HG02981 (cell line): ENCODE results near the gene CCL26.
"Not testable (repeated sequence)": the region's sequence is repeated elsewhere in the genome, so short reads cannot be mapped to it uniquely, and the experiment has no call there.

Experiments
- ATAC-seq: cut with Tn5 transposase; IDR thresholded peaks from one replicate; pipeline ENCODE4 v1.9.1; 2021; ENCODE audit warnings: mild to moderate bottlenecking, moderate library complexity; ENCODE audit not compliant: unreplicated experiment

Gene CCL26

GRCh38 chr7:75739796-75740672 lies 32.0 kb downstream of the CCL26 start:
- no peak for ATAC-seq

- peak; percentile 93 for ATAC-seq
Observed at GRCh38 chr7:75738975-75739795, 32.8 kb downstream of the CCL26 start.

GRCh38 chr7:75738604-75738974 lies 33.4 kb downstream of the CCL26 start, which contains the start of gene HIP1:
Gene HIP1 (minus strand): TSS chr7:75738941. CDS start chr7:75738920, 21 bp downstream.
- no peak for ATAC-seq

GRCh38 chr7:75737856-75738603 lies 34.0 kb downstream of the CCL26 start:
- ATAC-seq = no peak

GRCh38 chr7:75735581-75736350 lies 36.2 kb downstream of the CCL26 start:
- no peak for ATAC-seq

- no peak for ATAC-seq
Observed at GRCh38 chr7:75734586-75735458, 37.2 kb downstream of the CCL26 start.

- ATAC-seq = no peak
Observed at GRCh38 chr7:75732764-75733630, 39.0 kb downstream of the CCL26 start.

GRCh38 chr7:75732016-75732521 lies 39.9 kb downstream of the CCL26 start:
- ATAC-seq = no peak

GRCh38 chr7:75729851-75730274 lies 42.1 kb downstream of the CCL26 start:
- ATAC-seq = no peak

- no peak for ATAC-seq
Observed at GRCh38 chr7:75727881-75728593, 44.0 kb downstream of the CCL26 start.

- ATAC-seq = not testable (repeated sequence)
Observed at GRCh38 chr7:75727351-75727750, 44.7 kb downstream of the CCL26 start.

GRCh38 chr7:75725306-75725705 lies 46.7 kb downstream of the CCL26 start:
- ATAC-seq = no peak

- no peak for ATAC-seq
Observed at GRCh38 chr7:75723444-75723843, 48.6 kb downstream of the CCL26 start.

GRCh38 chr7:75722373-75722772 lies 49.6 kb downstream of the CCL26 start:
- ATAC-seq = no peak

GRCh38 chr7:75721922-75722321 lies 50.1 kb downstream of the CCL26 start:
- ATAC-seq = not testable (repeated sequence)

GRCh38 chr7:75721426-75721825 lies 50.6 kb downstream of the CCL26 start:
- ATAC-seq = no peak

GRCh38 chr7:75719626-75720025 lies 52.4 kb downstream of the CCL26 start:
- no peak for ATAC-seq
